WTC11 (cell line): ENCODE data around the gene ARAP2. TPM values are rescaled to one million over a fixed set of nuclear protein-coding genes. Genes with fewer than 3 reads are reported as not detected.

Source experiments
- ATAC-seq: fragments of 200-7000 bp; cut with Tn5 transposase; 2 replicates; pipeline ENCODE4 v1.10.0; 2021; ENCODE audit warnings: mild to moderate bottlenecking, moderate library complexity
- CTCF ChIA-PET: fragments of 300-600 bp; sonication (Branson Sonifier 250); formaldehyde crosslinking; loops from one replicate; lab custom pipeline; 2021; ENCODE audit warnings: antibody characterized with exemption; lab: Charles Lee
- POLR2A ChIA-PET: fragments of 350-600 bp; sonication (Branson Sonifier 250); formaldehyde crosslinking; loops from one replicate; lab custom pipeline; 2021; ENCODE audit warnings: antibody characterized with exemption; lab: Charles Lee
- DNase-seq: peaks from one replicate; pipeline ENCODE4 v3.0.0; 2021; ENCODE audit warnings: low spot score
- H3K27ac Mint-ChIP-seq: 2 replicates; pipeline ENCODE4 v1.8.0; 2021; ENCODE audit warnings: mixed read lengths
- H3K27me3 Mint-ChIP-seq: 2 replicates; pipeline ENCODE4 v1.8.0; 2021; ENCODE audit warnings: low read depth, mild to moderate bottlenecking, moderate library complexity, mixed read lengths
- H3K36me3 Mint-ChIP-seq: 2 replicates; pipeline ENCODE4 v1.8.0; 2021; ENCODE audit warnings: mixed read lengths
- H3K4me1 Mint-ChIP-seq: 2 replicates; pipeline ENCODE4 v1.8.0; 2022; ENCODE audit warnings: mixed read lengths
- H3K4me3 Mint-ChIP-seq: 2 replicates; pipeline ENCODE4 v1.8.0; 2021; ENCODE audit warnings: mild to moderate bottlenecking, moderate library complexity, mixed read lengths
- H3K9me3 Mint-ChIP-seq: 2 replicates; pipeline ENCODE4 v1.8.0; 2021; ENCODE audit warnings: mixed read lengths
- AFF4 ChIP-seq: sonication (generic); formaldehyde crosslinking; IDR thresholded peaks from 2 replicates; pipeline ENCODE4 v1.8.1; 2023; ENCODE audit warnings: mild to moderate bottlenecking, missing genetic modification reagents, borderline replicate concordance
- ATF2 ChIP-seq: sonication (generic); formaldehyde crosslinking; IDR thresholded peaks from 2 replicates; pipeline ENCODE4 v1.8.1; 2022; ENCODE audit warnings: low read depth, missing genetic modification reagents, borderline replicate concordance
- E2F4 ChIP-seq: sonication (generic); formaldehyde crosslinking; IDR thresholded peaks from 2 replicates; pipeline ENCODE4 v1.8.1; 2022; ENCODE audit warnings: low read depth, mild to moderate bottlenecking, moderate library complexity, missing genetic modification reagents, borderline replicate concordance
- EMX1 ChIP-seq: fragments of 250-450 bp; sonication (Bioruptor Pico); IDR thresholded peaks from 2 replicates; pipeline ENCODE4 v1.8.0; 2021; ENCODE audit warnings: mild to moderate bottlenecking
- MAX ChIP-seq: sonication (generic); formaldehyde crosslinking; IDR thresholded peaks from 2 replicates; pipeline ENCODE4 v1.8.0; 2022; ENCODE audit warnings: mild to moderate bottlenecking, missing genetic modification reagents
- MXD4 ChIP-seq: fragments of 250-450 bp; sonication (Bioruptor Pico); IDR thresholded peaks from 2 replicates; pipeline ENCODE4 v1.8.0; 2021; ENCODE audit warnings: mild to moderate bottlenecking, moderate library complexity, borderline replicate concordance
- RORB ChIP-seq: fragments of 250-450 bp; sonication (Bioruptor Pico); IDR thresholded peaks from 2 replicates; pipeline ENCODE4 v1.9.0; 2021; ENCODE audit warnings: mild to moderate bottlenecking
- SMAD3 ChIP-seq: sonication (generic); formaldehyde crosslinking; IDR thresholded peaks from 2 replicates; pipeline ENCODE4 v1.8.0; 2022; ENCODE audit warnings: missing genetic modification reagents, mild to moderate bottlenecking, borderline replicate concordance
- ZBTB43 ChIP-seq: sonication (generic); formaldehyde crosslinking; IDR thresholded peaks from 2 replicates; pipeline ENCODE4 v1.8.1; 2023; ENCODE audit warnings: mild to moderate bottlenecking, missing genetic modification reagents
- ZNF263 ChIP-seq: sonication (generic); formaldehyde crosslinking; IDR thresholded peaks from 2 replicates; pipeline ENCODE4 v1.8.1; 2022; ENCODE audit warnings: low read depth, mild to moderate bottlenecking, moderate library complexity, missing genetic modification reagents
- ZNF396 ChIP-seq: fragments of 250-450 bp; sonication (Bioruptor Pico); IDR thresholded peaks from 2 replicates; pipeline ENCODE4 v1.8.0; 2021; ENCODE audit warnings: mild to moderate bottlenecking, moderate library complexity, borderline replicate concordance
- ZNF512 ChIP-seq: sonication (generic); formaldehyde crosslinking; IDR thresholded peaks from 2 replicates; pipeline ENCODE4 v1.8.1; 2022; ENCODE audit warnings: missing genetic modification reagents, borderline replicate concordance
- total RNA-seq: library from RNA; stranded (reverse); gene quantifications from 3 replicates; pipeline ENCODE4 v1.2.3, GENCODE V29; 2021
- TF ChIP-seq, protein P1 (sequence below): sonication (generic); formaldehyde crosslinking; IDR thresholded peaks from 2 replicates; pipeline ENCODE4 v1.8.1; 2022; ENCODE audit warnings: mild to moderate bottlenecking, moderate library complexity, missing genetic modification reagents
- TF ChIP-seq, protein P2 (sequence below): sonication (generic); formaldehyde crosslinking; IDR thresholded peaks from 2 replicates; pipeline ENCODE4 v1.8.1; 2023; ENCODE audit warnings: mild to moderate bottlenecking, missing genetic modification reagents
- TF ChIP-seq, protein P3 (sequence below): sonication (generic); formaldehyde crosslinking; IDR thresholded peaks from 2 replicates; pipeline ENCODE4 v1.8.1; 2022; ENCODE audit warnings: mild to moderate bottlenecking, missing genetic modification reagents, moderate library complexity, borderline replicate concordance
- TF ChIP-seq, protein P4 (sequence below): fragments of 250-450 bp; sonication (Bioruptor Pico); IDR thresholded peaks from 2 replicates; pipeline ENCODE4 v2.1.2; 2022; ENCODE audit warnings: mild to moderate bottlenecking, moderate library complexity

The ARAP2 gene
- total RNA-seq, 1 experiment from 2014 or later, result 1.0 TPM

DNA sequence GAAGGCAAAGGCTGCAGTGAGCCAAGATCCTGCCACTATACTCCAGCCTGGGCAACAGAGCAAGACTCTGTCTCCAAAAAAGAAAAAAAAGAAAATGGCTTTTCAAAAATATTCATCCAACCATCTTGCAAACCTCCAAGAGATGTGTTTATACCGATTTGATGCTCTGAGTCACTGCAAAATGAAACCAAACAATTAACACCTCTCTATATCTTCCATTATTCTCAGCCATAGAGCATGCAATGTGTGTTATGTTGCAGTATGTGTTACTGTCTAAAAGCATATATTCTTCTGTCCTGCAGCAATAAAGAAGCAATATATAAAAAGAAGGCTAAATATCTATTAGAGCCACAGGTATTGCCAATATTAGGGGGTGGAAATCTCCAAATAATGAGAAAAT, 51.4 kb downstream of the ARAP2 start (continued):
- TF ChIP-seq AFF4 (CRISPR knock-in tag) (no peak), ZNF396 (no peak), EMX1 (CRISPR knock-in tag) (no peak), MAX (no peak), ZNF263 (CRISPR knock-in tag) (no peak), ZBTB43 (no peak), ZNF512 (CRISPR knock-in tag) (no peak), RORB (CRISPR knock-in tag) (no peak)
- TF ChIP-seq, protein P1, sequence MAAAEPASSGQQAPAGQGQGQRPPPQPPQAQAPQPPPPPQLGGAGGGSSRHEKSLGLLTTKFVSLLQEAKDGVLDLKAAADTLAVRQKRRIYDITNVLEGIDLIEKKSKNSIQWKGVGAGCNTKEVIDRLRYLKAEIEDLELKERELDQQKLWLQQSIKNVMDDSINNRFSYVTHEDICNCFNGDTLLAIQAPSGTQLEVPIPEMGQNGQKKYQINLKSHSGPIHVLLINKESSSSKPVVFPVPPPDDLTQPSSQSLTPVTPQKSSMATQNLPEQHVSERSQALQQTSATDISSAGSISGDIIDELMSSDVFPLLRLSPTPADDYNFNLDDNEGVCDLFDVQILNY (CRISPR knock-in tag), result no peak
- TF ChIP-seq, protein P2, sequence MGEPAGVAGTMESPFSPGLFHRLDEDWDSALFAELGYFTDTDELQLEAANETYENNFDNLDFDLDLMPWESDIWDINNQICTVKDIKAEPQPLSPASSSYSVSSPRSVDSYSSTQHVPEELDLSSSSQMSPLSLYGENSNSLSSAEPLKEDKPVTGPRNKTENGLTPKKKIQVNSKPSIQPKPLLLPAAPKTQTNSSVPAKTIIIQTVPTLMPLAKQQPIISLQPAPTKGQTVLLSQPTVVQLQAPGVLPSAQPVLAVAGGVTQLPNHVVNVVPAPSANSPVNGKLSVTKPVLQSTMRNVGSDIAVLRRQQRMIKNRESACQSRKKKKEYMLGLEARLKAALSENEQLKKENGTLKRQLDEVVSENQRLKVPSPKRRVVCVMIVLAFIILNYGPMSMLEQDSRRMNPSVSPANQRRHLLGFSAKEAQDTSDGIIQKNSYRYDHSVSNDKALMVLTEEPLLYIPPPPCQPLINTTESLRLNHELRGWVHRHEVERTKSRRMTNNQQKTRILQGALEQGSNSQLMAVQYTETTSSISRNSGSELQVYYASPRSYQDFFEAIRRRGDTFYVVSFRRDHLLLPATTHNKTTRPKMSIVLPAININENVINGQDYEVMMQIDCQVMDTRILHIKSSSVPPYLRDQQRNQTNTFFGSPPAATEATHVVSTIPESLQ (CRISPR knock-in tag), result no peak
- TF ChIP-seq, protein P3, sequence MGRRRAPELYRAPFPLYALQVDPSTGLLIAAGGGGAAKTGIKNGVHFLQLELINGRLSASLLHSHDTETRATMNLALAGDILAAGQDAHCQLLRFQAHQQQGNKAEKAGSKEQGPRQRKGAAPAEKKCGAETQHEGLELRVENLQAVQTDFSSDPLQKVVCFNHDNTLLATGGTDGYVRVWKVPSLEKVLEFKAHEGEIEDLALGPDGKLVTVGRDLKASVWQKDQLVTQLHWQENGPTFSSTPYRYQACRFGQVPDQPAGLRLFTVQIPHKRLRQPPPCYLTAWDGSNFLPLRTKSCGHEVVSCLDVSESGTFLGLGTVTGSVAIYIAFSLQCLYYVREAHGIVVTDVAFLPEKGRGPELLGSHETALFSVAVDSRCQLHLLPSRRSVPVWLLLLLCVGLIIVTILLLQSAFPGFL (CRISPR knock-in tag), result no peak
- TF ChIP-seq, protein P4, sequence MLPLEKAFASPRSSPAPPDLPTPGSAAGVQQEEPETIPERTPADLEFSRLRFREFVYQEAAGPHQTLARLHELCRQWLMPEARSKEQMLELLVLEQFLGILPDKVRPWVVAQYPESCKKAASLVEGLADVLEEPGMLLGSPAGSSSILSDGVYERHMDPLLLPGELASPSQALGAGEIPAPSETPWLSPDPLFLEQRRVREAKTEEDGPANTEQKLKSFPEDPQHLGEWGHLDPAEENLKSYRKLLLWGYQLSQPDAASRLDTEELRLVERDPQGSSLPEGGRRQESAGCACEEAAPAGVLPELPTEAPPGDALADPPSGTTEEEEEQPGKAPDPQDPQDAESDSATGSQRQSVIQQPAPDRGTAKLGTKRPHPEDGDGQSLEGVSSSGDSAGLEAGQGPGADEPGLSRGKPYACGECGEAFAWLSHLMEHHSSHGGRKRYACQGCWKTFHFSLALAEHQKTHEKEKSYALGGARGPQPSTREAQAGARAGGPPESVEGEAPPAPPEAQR (CRISPR knock-in tag), result no peak

- Mint-ChIP-seq H3K9me3 (no peaks in the 10 kb centered on the region), H3K27me3 (no peaks in the 10 kb centered on the region), H3K4me3 (no peak overlapping the region), H3K36me3 (no peaks in the 10 kb centered on the region), H3K27ac (no peak overlapping the region), H3K4me1 (no peaks in the 10 kb centered on the region)
- ChIA-PET POLR2A (no interaction called here), CTCF (no interaction called here)
- DNase-seq (no peak), ATAC-seq (no peak)
- TF ChIP-seq MXD4 (CRISPR knock-in tag) (no peak), SMAD3 (CRISPR knock-in tag) (no peak), ATF2 (CRISPR knock-in tag) (no peak), E2F4 (CRISPR knock-in tag) (no peak)
- TF ChIP-seq, protein P1 (CRISPR knock-in tag), result no peak
These were observed 54.6 kb downstream of the ARAP2 start for GRCh38 chr4:36189511-36190226.
